ENCODE results near the gene MAP3K20. TPM values are rescaled to one million over a fixed set of nuclear protein-coding genes. Genes with fewer than 3 reads are reported as not detected.

Gene MAP3K20
- total RNA-seq, 2 donors from 2014 or later, result 141 to 223 TPM

DNA sequence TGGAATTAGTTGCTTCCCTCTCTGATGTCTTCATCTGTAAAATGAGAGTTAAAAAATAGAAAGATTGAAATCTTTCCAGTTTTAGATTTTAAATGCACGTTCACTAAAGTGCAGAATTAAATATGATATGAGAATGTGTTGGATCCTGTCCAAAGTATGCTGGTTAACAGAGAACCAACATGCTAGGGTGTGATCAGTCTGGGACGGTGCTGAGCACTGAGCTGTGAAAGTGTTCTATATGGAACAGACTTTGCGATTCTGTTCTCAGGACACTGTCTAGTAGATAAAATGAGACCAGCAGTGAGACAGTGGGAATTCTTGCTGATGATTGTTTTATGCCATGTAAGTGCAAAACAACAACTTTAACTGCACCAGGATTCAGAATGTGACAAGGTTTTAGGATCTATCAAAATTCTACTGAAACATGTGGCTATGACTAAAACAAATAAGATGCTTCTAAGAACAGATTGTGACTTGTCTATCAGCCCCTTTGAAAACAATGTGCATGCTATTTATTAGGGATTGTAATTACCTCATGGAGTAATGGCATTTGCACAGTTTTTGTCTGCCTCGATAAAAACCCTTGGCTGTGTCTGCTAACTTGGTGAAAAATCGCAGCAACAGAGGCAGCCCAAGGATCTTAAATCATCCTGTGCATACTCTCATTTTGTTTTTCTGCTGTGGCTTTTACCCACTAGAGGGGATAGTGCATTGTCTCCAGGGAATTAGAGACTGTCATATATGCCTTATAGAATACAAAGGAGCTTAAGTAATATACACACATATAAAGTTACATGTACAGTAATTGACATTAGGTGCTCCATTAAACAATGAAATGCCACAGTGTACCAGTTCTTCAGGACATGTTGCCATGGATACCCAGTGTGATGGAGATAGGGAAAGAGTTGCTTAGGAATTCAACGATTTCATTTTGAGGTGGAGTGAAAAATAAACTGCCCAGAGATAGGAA is 55.1 kb downstream of the MAP3K20 start:
- H3K4me3 ChIP-seq, result no peak overlapping the region
- H3K27me3 ChIP-seq, result no peaks in the 10 kb centered on the region
- peaks cover 0 to 38% of the 10 kb centered on the region in 2 donors for H3K4me1 ChIP-seq
- no peak overlapping the region for H3K27ac ChIP-seq
- DNase-seq (ENCODE audit: low spot score), result no peak
- TF ChIP-seq, protein P1, sequence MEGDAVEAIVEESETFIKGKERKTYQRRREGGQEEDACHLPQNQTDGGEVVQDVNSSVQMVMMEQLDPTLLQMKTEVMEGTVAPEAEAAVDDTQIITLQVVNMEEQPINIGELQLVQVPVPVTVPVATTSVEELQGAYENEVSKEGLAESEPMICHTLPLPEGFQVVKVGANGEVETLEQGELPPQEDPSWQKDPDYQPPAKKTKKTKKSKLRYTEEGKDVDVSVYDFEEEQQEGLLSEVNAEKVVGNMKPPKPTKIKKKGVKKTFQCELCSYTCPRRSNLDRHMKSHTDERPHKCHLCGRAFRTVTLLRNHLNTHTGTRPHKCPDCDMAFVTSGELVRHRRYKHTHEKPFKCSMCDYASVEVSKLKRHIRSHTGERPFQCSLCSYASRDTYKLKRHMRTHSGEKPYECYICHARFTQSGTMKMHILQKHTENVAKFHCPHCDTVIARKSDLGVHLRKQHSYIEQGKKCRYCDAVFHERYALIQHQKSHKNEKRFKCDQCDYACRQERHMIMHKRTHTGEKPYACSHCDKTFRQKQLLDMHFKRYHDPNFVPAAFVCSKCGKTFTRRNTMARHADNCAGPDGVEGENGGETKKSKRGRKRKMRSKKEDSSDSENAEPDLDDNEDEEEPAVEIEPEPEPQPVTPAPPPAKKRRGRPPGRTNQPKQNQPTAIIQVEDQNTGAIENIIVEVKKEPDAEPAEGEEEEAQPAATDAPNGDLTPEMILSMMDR (IDR thresholded peaks at IDR 0.05), result no peak
- no peaks in the 10 kb centered on the region for H3K36me3 ChIP-seq
- H3K9me3 ChIP-seq, result no peaks in the 10 kb centered on the region

GRCh38 chr2:173132531-173132930 is 56.9 kb downstream of the MAP3K20 start:
- TF ChIP-seq, protein P1 (IDR thresholded peaks at IDR 0.05), result no peak
- H3K9me3 ChIP-seq, result no peaks in the 10 kb centered on the region
- H3K4me3 ChIP-seq, result no peak overlapping the region
- H3K4me1 ChIP-seq, result peaks cover 0 to 49% of the 10 kb centered on the region in 2 donors
- DNase-seq (ENCODE audit: low spot score), result no peak
- H3K27me3 ChIP-seq, result no peaks in the 10 kb centered on the region
- H3K27ac ChIP-seq, result no peak overlapping the region
- no peaks in the 10 kb centered on the region for H3K36me3 ChIP-seq

DNA sequence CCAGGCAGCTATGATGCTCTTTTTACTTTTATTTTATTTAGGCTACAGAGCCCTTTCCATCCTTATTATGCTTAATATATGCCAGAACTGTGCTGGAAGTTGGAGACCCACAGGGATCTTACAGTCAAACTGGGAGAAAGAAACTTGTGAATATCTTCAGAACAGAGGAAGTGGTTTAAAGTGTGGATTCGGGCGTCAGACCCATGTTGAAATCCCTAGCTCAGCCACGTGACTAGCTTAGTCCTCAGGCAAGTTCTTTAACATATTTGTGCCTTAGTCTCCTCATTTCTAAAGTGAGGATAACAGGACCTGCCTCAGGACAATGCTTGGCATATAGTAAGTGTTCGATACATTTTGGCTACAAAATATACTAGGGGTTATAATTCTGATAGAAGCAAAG is 59.1 kb downstream of the MAP3K20 start:
- H3K27me3 ChIP-seq, result no peaks in the 10 kb centered on the region
- no peak overlapping the region for H3K27ac ChIP-seq
- peaks cover 0 to 55% of the 10 kb centered on the region in 2 donors for H3K4me1 ChIP-seq

GRCh38 chr2:173136067-173136466 is 60.4 kb downstream of the MAP3K20 start:
- TF ChIP-seq, protein P1 (IDR thresholded peaks at IDR 0.05), result no peak
- H3K27ac ChIP-seq, result no peak overlapping the region

More for the DNA sequence above, 59.1 kb downstream of the MAP3K20 start:
- Histone ChIP-seq H3K9me3 (no peaks in the 10 kb centered on the region), H3K4me3 (no peak overlapping the region), H3K36me3 (no peaks in the 10 kb centered on the region)
- TF ChIP-seq, protein P1 (IDR thresholded peaks at IDR 0.05), result no peak
- no peak for DNase-seq (ENCODE audit: low spot score)

DNA sequence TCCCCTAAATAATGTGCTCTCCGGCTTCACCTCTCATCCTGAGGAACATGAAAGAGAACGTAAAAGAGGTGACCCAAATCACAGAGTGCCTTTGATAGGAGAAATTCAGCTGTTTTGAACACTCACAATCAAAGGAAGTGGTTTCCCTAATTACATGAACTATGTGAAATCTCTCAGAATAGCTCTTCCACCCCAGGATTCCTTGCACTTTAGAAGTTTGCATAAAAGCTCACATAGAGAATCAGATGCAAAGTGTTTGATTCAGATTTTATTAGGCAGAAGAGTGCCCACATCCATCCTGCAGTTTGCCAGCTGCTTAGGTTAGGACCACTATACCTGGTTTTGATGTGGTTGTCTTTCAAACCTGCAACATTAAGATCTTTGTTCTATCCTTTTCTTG is 61.0 kb downstream of the MAP3K20 start:
- Histone ChIP-seq H3K9me3 (no peaks in the 10 kb centered on the region), H3K27ac (no peak overlapping the region), H3K4me1 (peaks cover 0 to 36% of the 10 kb centered on the region in 2 donors), H3K4me3 (no peak overlapping the region), H3K27me3 (no peaks in the 10 kb centered on the region), H3K36me3 (no peaks in the 10 kb centered on the region)
- DNase-seq (ENCODE audit: low spot score), result no peak
- TF ChIP-seq, protein P1 (IDR thresholded peaks at IDR 0.05), result no peak

More at GRCh38 chr2:173136067-173136466, 60.4 kb downstream of the MAP3K20 start:
- H3K9me3 ChIP-seq, result no peaks in the 10 kb centered on the region
- H3K36me3 ChIP-seq, result no peaks in the 10 kb centered on the region
- peaks cover 0 to 41% of the 10 kb centered on the region in 2 donors for H3K4me1 ChIP-seq
- H3K27me3 ChIP-seq, result no peaks in the 10 kb centered on the region
- no peak for DNase-seq (ENCODE audit: low spot score)
- no peak overlapping the region for H3K4me3 ChIP-seq

Data from right atrium auricular region (tissue), 2 donors.